Stimulated activated CD4-positive, alpha-beta T cell treated with anti-CD3 and anti-CD28 coated beads, Interleukin-12 subunit alpha, Interleukin-12 subunit beta, amount 100 ng/mL, for 48 hours (primary cell): ENCODE data around the gene PYGO2.

Experiments
- DNase-seq, 3 donors: peaks; one replicate each; pipeline ENCODE4 v3.0.0-alpha.2; 2020; ENCODE audit warnings: low read depth in 2 of 3, low spot score in 1 of 3

Gene PYGO2, protein sequence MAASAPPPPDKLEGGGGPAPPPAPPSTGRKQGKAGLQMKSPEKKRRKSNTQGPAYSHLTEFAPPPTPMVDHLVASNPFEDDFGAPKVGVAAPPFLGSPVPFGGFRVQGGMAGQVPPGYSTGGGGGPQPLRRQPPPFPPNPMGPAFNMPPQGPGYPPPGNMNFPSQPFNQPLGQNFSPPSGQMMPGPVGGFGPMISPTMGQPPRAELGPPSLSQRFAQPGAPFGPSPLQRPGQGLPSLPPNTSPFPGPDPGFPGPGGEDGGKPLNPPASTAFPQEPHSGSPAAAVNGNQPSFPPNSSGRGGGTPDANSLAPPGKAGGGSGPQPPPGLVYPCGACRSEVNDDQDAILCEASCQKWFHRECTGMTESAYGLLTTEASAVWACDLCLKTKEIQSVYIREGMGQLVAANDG

DNA sequence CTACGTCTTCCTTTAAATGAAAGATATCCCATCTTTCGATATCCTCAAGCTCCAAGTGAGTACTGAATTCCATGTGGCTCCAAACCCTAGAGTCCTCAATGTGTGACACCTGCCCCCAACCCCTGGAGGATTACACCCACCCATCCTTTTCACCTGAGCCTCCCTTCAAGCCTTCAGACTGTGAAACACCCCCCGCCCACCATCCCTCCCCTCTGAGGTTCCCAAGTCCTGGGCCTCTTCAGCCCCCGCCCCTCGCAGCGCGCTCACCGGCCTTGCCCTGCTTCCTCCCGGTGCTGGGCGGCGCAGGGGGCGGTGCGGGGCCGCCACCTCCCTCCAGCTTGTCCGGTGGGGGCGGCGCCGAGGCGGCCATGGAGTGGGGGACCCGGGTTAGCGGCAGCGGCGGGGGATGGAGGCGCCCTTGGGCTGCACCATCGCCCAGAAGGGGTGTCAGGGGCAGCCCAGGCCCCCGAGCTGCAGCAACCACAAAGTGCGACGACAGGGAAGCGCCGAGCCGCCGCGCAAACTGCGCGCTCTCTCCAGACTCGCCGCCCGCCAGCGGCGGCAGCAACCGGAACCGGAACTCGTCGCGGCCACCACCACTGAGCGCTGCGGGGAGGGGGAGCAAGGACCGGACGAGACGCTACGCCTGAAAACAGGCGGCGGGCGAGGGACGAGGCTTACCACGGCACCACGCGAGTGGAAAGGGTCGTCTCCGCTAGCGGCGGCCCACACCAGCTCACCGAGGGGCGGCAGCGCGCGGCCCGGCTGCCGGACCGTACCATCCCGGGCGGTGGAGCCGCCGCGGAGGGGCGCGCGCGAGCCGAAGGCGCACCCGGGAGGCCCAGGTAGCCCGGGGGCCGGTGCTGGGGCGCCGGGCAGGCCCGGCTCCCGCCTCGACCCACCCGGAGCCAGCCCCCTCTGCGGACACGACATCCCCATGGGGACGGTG lies at the start of gene PYGO2:
Gene PYGO2 (minus strand): TSS at position 576 of the 949 bp plus-strand sequence. CDS start 206 bp downstream, at position 370.
- DNase-seq, result peak; percentile 62 to 82 (median 63)

DNA sequence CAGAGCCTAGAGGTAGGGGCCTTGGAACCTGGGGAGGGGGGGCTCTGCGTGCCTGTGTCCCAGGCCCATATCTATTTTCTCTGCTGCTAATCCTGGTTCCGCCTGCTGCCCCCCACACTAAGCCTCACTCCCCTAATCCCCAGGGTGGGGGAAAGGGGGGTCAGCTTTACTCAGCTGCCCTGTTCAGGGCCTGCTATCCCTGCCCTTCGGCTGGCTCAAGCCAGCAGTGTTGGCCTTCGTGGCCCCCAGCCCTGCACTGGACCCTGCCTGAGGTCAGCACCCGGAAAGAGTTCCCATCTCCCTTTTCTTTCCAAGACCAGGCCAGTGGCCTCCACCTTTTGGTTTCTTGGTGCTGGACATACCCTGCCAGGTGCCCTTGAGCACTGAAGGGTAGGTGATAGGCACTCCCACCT lies 49.4 kb upstream of the PYGO2 start:
- DNase-seq, result no peak

DNA sequence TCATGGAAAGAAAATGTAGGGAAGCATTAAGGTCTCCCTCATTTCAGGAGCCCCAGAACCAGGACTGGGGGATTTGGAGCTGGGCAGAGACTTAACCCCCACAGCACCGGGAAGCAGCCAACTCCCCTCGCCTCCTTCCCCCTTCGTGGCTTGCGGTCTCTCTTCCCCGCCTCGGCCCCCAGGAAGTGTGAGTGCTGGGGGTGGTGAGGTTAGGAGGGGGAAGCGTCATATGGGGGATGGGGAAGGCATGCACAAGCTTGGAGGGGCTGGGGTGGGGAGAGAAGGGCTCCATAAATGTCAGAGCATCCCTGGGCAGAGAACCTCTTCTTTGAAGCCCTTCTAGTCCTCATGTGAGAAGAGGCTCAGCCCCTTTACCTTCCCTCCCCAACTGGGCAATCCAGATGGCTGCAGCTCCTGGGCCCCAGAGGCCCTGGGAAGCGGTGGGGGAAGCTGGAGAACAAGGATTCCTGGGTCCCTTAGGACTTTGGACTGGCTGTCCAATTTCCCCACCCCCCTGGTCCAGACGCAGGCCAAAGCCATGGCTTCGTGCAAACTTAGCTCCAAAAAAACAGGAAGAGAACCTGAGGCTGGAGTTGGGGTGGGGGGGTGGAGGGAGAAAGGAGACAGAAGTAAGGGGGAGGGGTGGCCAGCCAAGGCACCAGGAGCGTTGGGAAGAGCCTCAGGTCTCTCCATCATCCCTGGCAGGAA lies 48.8 kb upstream of the PYGO2 start:
- no peak for DNase-seq

DNA sequence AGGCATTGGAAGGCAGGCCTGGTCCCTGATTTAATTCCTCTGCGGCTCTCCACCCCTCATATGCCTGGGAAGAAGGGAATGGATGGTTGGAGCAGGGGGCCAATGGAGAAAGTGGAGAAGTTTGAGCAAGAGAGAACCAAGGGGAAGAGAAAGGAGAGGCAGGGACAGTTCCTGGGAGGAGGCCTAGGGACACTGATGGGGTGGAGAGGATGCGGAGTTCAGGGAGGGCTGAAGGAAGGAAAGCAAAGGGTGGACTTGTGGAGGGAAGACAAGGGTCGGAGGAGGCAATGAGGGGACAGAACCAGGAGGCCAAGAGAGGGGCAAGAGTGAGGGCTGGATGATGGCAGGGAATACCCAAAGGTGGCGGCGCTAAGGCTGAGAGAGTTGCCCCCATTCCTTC lies 48.2 kb upstream of the PYGO2 start:
- no peak for DNase-seq

DNA sequence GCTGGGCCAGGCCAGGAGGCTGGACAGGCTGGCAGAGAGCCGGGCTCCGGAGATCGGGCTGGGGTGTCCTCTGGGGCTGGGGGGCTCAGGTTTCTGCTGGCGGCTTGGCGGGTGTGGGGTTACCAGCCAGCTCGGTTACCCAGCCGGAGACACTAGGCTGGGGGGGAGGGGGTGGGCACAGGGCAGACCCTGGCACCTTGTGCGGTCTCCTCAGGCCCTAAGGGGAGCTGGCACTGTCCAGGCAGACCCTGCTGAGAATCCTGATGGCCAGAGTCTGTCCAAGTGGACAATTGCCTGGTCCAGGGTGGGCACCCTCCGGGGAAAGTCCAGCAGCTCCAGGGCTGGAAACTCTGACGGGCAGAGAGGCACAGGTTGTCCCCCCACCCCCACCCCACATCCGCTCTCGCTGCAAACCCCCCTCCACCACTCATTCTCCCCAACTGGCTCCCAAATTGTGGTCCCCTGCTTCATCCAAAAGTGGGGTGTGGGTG lies 47.7 kb upstream of the PYGO2 start:
- no peak for DNase-seq

DNA sequence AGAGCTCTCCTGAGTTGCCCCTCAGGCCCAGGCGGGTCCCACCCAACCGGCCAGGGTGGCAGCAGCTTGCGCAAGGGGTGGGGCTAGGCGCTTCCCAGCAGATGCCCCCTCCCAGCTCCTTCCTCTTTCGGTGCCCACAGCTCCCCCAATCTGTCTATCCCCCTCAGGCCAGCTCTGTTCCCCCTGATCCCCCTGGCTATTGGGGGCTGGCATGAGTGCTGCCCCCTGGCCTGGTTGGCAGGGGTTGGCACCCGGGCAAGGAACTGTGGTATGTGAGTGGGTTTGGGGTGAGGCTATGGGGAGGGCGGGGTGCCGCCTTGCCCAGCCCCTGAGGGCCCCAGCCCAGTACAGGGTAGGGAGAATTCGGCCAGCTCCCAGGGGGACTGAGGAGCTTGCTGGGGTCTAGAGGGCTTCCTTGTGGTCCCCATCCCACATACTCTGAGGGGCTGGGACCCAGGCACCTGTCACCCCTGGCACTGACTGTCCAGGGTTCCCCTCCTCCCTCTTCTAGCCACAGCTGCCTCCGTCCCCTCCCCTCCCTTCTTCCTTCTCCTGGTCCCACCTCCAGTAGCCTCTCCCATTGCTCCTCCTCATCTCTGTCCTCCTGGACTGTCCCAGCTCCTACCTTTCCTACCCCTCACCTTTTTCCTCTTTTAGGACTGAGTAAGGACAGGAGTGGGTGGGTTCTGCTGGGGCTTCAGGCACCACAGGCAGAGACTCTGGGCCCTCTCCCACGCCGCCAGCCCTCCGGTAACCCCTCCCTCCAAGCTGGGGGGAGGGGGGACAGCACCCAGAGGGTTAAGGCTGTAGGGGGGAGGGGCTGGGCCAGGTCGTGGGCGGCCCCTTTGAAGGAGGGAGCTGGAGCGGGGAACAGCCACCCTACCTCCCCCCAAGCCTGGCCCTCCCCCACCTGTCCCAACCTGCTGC lies 46.7 kb upstream of the PYGO2 start:
- peak; percentile 62 to 85 (median 83) for DNase-seq

DNA sequence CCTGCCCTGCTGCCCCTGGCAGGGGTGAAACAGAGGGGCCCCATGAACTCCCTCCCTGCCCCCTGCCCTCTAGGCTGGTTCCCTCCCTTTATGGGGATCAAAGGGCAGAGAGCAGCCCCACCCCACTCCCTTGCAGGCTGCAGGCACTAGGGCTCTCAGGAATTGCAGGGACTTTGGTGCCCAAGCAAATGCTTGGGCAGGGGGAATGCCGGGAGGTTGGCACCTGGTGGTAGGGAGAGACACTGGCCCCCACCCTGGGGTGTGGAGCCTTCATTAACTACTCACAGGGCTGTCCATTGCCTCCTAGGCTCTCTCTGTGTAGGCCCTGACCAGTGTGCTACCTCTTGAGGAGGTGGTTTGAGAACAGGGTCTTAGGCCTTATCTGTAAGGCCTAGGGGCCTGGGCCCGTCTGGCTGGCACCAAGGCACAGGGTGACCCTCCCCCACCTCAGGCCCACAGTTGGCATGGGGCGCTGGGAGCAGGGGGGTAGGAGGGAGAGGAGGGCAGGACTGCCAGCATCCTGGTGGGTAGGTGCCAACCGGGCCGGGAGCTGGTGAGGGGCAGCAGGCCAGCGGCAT lies 45.8 kb upstream of the PYGO2 start:
- no peak for DNase-seq

DNA sequence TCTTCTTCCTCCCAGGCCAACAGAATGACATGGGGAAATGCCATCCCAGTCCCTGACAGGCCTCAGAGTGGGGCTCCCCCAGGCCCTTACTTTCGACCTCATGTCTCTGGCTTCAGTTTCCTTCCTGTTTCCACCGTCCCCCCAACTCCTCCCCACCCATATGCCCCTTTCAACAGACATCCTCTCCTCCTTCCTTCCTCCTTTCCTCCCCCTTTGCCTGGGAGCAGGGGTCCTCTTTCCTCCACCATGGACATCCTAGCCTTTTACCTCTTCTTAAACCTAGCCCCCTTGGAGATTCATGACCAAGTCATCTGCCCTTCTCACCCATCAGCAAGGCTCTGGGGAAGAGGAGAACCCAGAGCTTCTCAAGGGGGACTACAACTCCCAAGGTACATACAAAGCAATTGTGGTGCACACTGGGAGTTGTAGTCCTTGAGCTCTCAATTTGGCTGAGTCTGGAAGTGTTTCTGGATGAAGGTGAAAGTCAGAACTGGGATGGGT lies 45.1 kb upstream of the PYGO2 start:
- no peak for DNase-seq

DNA sequence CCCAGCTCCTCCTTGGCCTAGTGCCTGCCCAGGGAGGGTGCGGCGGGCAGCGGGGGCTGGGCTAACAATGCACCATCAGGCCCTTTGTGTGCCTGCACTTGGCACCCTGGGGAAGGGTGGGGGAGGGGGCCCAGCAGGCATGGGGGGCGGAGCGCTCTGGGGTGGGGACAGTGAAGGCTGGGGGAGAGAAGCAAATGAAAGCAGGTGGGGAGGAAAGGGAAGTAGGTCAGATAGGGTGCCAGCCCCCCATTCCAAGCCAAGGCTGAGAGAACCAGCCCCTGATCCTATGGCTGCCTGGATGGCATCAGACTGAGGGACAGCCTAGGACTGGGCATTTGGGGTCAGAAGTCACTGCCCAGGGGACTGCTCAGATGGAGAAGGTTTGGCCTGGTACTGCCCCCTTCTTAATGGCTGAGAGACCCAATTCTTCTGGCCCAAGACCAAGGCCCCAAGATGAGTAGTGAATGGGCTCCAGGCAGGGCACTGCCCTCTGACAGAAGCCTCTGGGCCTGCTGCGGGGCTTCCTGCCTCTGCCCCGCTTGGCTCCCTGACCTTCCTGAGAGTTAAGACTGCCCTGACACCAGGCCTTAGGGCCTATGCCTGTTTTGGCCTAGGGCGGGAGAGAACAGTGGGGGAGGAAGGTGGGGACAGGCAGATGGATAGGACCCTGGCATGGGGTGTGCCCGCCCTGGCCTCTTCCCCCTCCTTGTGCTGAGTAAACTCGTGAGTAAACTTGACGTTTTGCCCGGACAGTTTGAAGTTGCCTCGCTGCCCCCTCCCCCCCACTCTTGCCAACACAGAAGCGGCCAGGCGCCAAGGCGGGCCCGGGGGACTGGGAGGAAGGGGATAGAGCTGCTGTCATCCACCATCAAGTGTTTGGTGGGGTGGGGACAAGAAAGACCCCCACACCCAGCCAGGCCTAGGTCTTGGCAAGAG lies 43.8 kb upstream of the PYGO2 start:
- DNase-seq, result no peak

DNA sequence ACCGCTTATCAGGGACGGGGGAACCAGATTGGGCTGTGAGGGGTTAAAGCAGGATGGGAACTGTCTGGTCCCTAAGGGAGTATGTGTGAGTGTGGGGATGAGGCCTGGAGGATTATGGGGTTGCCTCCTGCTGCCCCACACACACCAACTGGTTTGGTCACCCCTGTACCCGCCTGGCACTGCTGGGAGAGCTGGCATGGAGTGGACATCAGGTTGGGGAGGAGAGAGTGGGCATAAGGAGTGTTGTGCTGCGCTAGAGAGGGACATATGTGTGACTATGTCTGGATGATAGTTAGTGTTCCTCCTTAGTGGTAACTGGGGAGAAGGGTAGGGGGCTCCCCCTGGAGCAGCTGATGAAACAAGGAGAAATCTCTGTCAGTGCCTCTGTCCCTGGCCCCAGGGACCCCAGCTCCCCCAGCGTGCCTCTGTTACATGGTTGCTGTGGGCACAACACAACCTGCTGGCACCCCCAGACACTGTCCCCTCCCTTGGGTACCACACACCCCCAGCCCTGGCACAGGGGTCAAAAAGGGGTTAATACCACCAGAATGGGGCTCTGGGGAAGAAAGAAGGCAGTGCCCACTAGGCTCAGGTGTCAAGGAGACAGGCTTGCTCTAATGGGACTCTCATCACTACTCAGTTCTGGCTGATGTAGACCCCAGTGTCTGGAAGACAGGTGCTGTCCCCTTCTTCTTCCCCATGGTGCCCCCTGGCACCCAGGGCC lies 42.9 kb upstream of the PYGO2 start:
- DNase-seq, result no peak

DNA sequence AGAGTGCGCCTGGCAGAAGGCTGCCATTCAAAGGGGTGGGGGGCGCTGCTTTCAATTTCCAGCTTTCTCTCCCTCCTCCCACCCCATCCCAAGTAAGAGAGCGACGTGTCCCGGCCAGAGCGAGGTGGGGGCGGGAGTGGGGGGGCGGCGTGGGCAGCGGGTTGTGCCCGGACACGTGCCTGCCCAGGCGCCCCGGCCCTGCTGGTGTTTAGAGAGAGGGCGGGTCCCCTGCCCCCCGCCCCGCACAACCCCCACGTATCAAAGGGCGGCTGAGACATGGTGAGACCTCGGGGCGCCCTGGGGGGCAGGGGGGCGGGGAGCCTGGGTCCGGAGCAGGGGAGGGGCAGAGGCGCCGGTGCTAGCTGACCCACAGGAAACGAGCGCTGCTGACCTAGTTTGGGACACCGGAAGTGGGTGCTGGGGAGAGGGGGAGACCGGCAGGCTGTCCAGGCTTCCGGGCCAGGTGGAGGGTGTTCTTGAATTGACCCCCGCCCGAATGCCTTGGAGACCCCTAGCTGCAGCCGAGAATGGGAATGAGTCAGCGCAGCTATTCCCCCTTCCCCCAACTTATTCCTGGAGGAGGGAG lies 42.3 kb upstream of the PYGO2 start:
- no peak for DNase-seq

DNA sequence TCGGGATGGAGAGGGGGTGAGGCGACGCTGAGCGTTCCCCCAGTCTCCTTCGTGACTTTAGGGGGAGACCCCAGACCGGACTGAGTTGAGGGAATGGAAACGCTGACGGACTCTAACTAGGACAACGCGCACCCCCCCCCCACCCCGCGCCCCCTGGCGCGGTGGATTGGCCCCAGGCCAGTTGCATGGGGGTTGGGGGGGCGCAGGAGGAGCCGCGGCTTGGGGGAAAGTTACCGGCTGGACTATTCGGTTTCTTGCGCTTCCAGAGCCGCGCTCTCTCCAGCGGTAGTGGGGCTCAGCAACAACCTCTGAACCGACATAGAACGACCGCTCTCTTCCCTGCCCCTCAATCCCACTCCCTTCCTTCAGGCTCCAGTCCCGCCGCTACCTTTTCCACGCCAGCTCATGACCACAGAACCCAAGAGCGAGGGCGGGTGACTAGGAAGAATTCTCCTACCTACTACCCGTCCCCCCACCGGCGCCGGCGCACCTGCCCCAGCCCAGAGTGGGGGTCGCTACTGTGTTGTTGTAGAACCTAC lies 41.7 kb upstream of the PYGO2 start:
- no peak for DNase-seq

DNA sequence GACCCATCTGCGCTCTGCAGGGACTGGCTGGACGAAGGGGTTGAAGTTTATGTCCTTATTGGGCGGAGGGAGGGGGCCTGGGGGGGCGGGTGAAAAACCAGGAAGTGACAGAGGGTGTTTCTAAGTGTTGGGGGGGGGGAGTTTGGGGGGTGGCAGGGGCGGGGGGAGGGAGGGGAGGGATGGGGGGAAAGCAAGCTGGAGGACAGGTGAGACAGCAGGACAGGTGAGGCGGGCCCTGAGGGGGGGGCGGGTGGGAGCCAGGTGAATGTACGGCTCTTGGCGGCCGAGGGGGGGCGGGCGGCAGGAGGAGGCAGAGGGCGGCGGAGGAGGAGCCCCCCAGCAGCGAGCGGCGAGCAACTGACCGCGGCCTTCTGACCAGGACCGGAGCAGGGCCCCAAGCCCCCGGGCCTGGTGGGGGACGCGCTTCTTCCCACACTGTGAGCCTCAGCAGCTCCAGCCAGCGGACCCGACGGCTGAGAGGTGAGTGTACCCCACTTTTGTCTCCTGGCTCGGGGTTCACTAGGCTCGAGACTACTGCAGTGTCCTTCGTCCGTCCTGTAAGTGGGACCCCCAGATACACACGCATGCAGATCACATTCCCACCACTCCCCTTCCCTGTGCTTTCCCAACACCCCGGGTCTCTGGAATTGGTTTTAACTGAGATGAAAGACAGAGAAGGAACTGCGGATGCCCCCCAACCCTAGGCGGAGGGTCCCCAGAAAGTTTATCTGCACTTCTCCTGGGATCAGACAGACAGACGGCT lies 41.1 kb upstream of the PYGO2 start, which contains the start of gene ZBTB7B:
Gene ZBTB7B (plus strand): TSS at position 339 of the 763 bp plus-strand sequence. CDS start 11,859 bp downstream, outside the sequence.
- DNase-seq, result no peak

DNA sequence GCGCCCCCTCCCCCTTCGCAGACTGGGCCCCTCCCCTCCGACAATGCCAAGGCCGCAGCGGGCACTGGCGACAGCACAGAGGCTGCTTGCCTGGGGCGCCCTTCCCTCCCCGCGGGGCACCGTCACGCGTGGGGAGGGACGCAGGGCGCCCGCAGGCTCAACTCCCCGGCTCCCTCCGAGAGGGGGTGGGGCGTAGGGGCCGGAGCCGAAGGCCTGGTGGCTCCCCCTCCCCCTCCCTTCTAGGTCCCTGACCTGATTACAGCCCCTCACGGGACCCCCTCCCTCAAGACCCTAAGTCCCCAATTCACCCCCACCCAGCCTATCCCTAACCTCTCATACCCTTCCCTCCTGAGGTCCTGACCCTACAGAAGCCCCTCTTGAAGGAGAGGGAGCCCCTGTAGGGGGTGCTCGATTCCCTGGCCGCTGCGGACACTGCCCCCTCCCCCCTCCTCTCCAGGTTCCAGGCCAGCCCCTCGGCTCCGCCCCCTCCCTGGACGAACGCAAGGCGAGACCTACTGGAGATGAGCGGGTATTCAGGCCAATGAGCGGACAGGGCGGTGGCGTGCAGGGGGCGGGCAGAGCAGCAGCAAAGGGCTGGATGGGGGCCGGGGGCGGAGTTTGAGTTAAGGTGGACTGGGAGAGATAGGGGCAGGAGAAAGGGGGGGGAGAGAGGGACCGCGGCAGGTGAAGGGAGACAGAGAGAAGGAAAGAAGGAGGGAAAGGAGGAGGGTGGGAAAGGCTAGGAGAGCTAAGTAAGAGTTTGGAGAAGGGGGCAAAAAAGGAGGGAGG lies 40.3 kb upstream of the PYGO2 start:
- DNase-seq, result peak; percentile 98 to 100 (median 98)

DNA sequence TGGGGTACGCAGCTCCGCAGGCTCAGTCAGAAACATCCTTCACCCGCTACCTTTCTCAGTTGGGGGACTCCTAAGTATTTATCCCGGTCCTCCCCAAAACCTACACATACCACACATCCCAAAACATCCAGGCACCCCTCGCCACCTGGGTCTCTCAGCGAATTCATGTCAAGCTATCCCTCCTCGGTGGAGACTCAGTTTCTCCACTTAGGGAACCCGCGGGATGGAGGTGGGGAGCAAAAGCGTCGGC lies 39.8 kb upstream of the PYGO2 start:
- no peak for DNase-seq
